Measurements from ENCODE around the gene MICAL2.
A peak's percentile ranks its signal among the peaks of the same experiment; 100 is the strongest.

MICAL2 gene

GRCh38 chr11:12118949-12119348, 8.6 kb downstream of the MICAL2 start:
- no peak for DNase-seq (ENCODE audit: low read depth)

- no peak for DNase-seq (ENCODE audit: low read depth)
These were observed 9.1 kb downstream of the MICAL2 start for GRCh38 chr11:12119502-12119901.

- DNase-seq (ENCODE audit: low read depth), result no peak
These were observed 9.9 kb downstream of the MICAL2 start for GRCh38 chr11:12120031-12121008.

GRCh38 chr11:12121011-12121410, 10.6 kb downstream of the MICAL2 start:
- no peak for DNase-seq (ENCODE audit: low read depth)

GRCh38 chr11:12121517-12121916, 11.1 kb downstream of the MICAL2 start:
- DNase-seq (ENCODE audit: low read depth), result no peak

GRCh38 chr11:12122083-12122482, 11.7 kb downstream of the MICAL2 start:
- DNase-seq (ENCODE audit: low read depth), result no peak

- peak; percentile 47 for DNase-seq (ENCODE audit: low read depth)
These were observed 12.9 kb downstream of the MICAL2 start for GRCh38 chr11:12123273-12123672.

GRCh38 chr11:12123799-12124198, 13.4 kb downstream of the MICAL2 start:
- no peak for DNase-seq (ENCODE audit: low read depth)

- no peak for DNase-seq (ENCODE audit: low read depth)
These were observed 13.9 kb downstream of the MICAL2 start for GRCh38 chr11:12124306-12124705.

GRCh38 chr11:12125609-12126149, 15.3 kb downstream of the MICAL2 start:
- no peak for DNase-seq (ENCODE audit: low read depth)

GRCh38 chr11:12126344-12127019, 16.1 kb downstream of the MICAL2 start:
- DNase-seq (ENCODE audit: low read depth), result peak; percentile 62

GRCh38 chr11:12127206-12127898, 17.0 kb downstream of the MICAL2 start:
- DNase-seq (ENCODE audit: low read depth), result no peak

- DNase-seq (ENCODE audit: low read depth), result no peak
These were observed 17.9 kb downstream of the MICAL2 start for GRCh38 chr11:12128301-12128751.

- DNase-seq (ENCODE audit: low read depth), result no peak
These were observed 18.8 kb downstream of the MICAL2 start for GRCh38 chr11:12129227-12129626.

- DNase-seq (ENCODE audit: low read depth), result no peak
These were observed 20.0 kb downstream of the MICAL2 start for GRCh38 chr11:12130180-12130980.

GRCh38 chr11:12131943-12132789, 21.8 kb downstream of the MICAL2 start:
- no peak for DNase-seq (ENCODE audit: low read depth)

GRCh38 chr11:12132790-12133145, 22.4 kb downstream of the MICAL2 start:
- no peak for DNase-seq (ENCODE audit: low read depth)

- no peak for DNase-seq (ENCODE audit: low read depth)
These were observed 23.3 kb downstream of the MICAL2 start for GRCh38 chr11:12133547-12134235.

- DNase-seq (ENCODE audit: low read depth), result no peak
These were observed 23.8 kb downstream of the MICAL2 start for GRCh38 chr11:12134236-12134585.

GRCh38 chr11:12135185-12135584, 24.8 kb downstream of the MICAL2 start:
- no peak for DNase-seq (ENCODE audit: low read depth)
